Inferior parietal cortex (tissue), 1 donor: Measurements from ENCODE around the gene IZUMO1.
"Not testable (repeated sequence)": the region's sequence is repeated elsewhere in the genome, so short reads cannot be mapped to it uniquely, and the experiment has no call there.

Experiments used
- DNase-seq: peaks from one replicate; pipeline ENCODE4 v3.0.0-alpha.2; 2016; ENCODE audit errors: extremely low spot score

The IZUMO1 gene

DNA sequence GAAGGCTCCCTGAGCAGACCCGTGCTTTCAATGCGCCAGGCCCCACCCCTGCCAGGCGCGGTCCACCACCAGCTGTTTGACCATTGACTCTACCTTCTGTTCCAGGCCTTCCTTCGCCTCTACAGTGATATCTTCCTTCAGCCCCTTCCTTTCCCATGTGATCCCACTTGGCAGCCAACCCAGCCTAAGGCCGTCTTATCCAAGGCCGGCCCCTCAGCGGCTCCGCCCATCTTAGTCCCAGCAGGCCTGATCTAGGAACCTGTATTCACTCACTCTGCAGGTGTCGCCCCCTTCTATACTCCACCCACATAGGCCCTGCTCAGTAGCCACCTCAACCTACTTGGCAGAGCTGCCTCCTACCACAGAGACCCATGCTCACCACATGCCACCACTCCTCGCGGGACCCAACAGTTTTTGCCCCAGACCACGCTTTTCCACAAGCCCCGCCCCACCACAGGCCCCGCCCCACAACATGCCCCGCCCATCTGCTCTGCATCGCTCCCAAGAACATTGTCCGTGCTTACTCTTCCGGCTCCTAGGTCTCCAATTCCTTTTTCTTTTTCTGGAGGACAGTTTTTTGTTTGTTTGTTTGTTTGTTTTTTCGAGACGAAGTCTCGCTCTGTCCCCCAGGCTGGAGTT is 9.2 kb downstream of the IZUMO1 start:
- no peak for DNase-seq

GRCh38 chr19:48735031-48735615 is 11.6 kb downstream of the IZUMO1 start:
- no peak for DNase-seq

GRCh38 chr19:48734625-48735024 is 12.1 kb downstream of the IZUMO1 start:
- no peak for DNase-seq

DNA sequence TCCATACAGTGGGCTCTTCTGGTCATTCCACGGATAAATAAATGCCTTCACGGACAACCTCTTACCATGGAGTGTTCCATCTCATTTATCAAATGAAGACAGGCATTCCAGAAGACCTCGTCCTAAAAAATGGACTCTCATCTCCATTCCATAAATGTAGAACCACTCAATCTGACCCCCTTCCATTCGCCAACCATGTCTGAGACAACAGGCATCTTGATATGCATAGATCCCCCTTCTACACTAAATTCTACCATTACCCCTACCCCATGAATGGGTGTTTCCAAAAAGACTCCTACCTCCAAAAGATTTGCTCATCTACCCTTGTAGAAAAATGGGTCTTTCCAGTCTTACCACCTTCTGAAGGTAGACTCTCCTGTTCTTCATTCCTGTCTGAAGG is 15.3 kb downstream of the IZUMO1 start:
- no peak for DNase-seq

DNA sequence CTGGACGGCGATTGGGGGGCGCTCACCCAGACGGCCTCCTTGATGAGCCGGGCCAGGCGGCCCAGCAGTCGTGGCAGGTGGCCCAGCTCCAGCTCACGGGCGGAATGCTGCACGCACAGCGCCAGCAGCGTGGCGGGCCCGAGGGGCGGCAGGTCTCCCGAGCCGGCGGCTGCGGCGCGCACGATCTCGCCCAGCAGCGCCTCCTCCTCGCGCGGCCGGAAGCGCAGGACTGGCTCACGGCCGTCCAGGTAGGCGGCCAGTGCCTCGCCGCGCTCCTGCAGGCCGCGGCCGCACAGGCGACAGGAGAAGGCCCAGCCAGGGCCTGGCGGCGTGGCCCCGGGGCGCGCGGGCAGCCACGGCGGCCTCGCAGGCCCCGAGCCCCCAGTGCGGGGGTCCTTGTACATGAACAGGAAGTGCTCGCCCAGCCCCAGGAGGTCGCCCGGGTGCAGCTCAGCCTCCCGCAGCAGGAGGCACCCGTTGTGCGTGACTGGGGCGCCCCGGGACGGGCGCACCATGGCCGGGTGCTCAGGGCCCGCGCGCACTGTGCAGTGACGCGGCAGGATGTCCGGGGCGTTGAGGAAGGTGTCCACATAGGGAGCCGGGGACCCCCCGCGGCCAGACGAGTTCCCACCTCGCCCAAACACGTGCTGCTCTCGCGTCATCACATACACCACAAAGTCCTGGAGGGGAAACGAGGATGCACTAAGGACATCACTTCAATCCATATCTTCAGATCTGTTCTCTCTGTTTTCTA is 17.6 kb downstream of the IZUMO1 start:
- DNase-seq = no peak

- no peak for DNase-seq
These were observed 20.2 kb downstream of the IZUMO1 start for GRCh38 chr19:48726556-48726955.

GRCh38 chr19:48724796-48725753 is 21.6 kb downstream of the IZUMO1 start:
- DNase-seq = peak; percentile 63

DNA sequence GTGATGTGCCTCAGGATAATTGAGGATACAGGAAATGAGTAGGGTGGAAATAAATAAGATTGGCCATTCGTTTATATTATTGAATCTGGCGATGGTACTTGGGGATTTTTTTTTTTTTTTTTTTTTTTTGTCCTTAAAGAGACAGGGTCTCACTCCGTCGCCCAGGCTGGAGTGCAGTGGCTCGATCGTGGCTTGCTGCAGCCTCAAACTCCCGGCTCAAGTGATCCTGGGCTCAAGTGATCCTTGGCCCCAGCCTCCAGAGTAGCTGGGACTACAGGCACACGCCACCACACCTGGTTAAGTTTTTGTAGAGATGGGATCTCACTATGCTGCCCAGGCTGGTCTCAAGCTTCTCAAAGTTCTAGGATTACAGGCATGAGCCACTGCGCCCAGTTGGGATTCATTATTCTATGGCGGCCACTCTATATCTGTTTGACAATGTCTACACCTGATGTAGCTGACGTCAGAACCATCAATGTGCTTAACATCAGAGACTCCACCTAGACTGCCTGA is 24.5 kb downstream of the IZUMO1 start:
- no peak for DNase-seq

GRCh38 chr19:48720613-48721296 is 26.0 kb downstream of the IZUMO1 start:
- peak; percentile 99 for DNase-seq

GRCh38 chr19:48720251-48720612 is 26.5 kb downstream of the IZUMO1 start:
- no peak for DNase-seq

- DNase-seq = no peak
These were observed 27.2 kb downstream of the IZUMO1 start, which contains the start of gene MAMSTR for GRCh38 chr19:48719263-48720171. TSS of gene MAMSTR (minus strand) at chr19:48719725. CDS start at chr19:48719031, 694 bp downstream.

DNA sequence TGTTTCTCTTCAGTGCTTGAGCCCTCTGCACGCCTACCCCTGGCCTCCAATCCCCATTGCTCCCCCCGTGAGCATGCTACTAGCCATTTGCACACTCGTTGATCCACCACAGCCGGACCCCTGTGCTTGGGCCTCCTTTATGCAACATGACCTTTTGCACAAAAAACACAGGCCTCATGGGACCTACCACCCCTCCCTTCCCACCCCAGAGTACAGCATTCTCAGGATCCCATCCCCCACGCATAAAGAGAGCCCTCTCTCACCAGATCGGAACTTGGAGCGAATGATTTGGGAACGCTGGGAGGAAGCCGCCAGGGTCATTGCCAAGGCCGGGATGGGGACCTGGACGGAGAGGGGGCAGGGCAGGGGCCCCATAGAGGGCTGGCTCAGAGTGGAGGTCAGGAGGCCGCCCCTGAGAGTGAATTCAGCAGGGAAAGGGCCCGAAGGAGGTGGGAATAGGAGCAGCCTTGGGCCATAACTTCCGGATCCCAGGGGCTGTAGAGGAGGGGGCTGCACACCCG is 27.9 kb downstream of the IZUMO1 start:
- no peak for DNase-seq

DNA sequence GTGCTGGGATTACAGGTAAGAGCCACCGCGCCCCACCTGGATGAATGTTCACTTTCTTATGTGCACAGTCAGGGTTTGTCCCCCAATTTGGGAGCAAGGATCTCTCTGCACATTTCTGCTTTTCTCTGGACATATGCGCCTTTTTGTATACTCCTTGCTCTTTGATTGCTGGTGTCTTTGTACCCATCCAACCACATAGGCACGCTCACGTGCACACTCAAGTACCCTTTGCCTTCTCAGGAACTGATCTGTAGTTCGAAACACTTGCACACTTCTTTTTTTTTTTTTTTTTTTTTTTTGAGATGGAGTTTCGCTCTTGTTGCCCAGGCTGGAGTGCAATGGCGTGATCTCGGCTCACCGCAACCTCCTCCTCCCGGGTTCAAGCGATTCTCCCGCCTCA is 28.6 kb downstream of the IZUMO1 start:
- DNase-seq = not testable (repeated sequence)

- DNase-seq = peak; percentile 37
These were observed 30.0 kb downstream of the IZUMO1 start for GRCh38 chr19:48716562-48717291.

DNA sequence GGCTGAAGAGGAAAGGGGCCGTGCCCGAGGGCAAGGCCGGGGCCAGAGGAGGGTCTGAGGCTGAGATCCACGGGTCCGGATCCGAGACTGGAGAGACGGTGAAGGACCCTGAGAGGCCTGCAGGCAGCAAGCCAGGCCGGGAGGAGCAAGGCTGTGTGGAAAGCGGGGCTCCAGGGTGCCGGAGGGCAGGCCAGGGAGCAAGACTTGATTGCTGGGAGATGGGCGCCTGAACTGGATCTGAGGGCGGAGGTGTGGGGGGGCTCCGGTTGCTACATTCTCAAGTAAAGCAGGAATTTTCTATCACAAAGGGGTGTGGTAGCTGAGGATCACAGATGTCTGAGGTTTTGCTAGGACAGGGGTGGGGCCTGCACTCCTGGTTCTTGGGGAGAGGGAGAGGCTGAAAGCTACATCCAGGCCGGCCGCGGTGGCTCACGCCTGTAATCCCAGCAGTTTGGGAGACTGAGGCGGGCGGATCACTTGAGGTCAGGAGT is 31.0 kb downstream of the IZUMO1 start:
- no peak for DNase-seq

- DNase-seq = no peak
These were observed 31.7 kb downstream of the IZUMO1 start for GRCh38 chr19:48714759-48715675.

- peak; percentile 97 for DNase-seq
These were observed 32.6 kb downstream of the IZUMO1 start for GRCh38 chr19:48713864-48714755.
